ENCODE data around the gene KIR2DL3.
"Not testable (repeated sequence)": the region's sequence is repeated elsewhere in the genome, so short reads cannot be mapped to it uniquely, and the experiment has no call there.

The KIR2DL3 gene

GRCh38 chr19:54764219-54764618, 25.9 kb downstream of the KIR2DL3 start:
- H3K27me3 Mint-ChIP-seq (ENCODE audit: low read depth); H3K9me3 Mint-ChIP-seq; H3K36me3 Mint-ChIP-seq (ENCODE audit: low read depth); H3K4me3 Mint-ChIP-seq; H3K4me1 Mint-ChIP-seq (ENCODE audit: low read depth); DNase-seq (ENCODE audit: low spot score); H3K27ac Mint-ChIP-seq: not testable (repeated sequence)

- not testable (repeated sequence) for H3K4me1 Mint-ChIP-seq (ENCODE audit: low read depth); H3K36me3 Mint-ChIP-seq (ENCODE audit: low read depth); H3K4me3 Mint-ChIP-seq; H3K9me3 Mint-ChIP-seq; H3K27ac Mint-ChIP-seq; DNase-seq (ENCODE audit: low spot score); H3K27me3 Mint-ChIP-seq (ENCODE audit: low read depth)
Observed at GRCh38 chr19:54766464-54766863, 28.2 kb downstream of the KIR2DL3 start.

GRCh38 chr19:54769646-54770045, 31.3 kb downstream of the KIR2DL3 start, which contains the start of gene KIR2DL1:
KIR2DL1 (plus strand) TSS chr19:54769793; CDS start chr19:54769851, 58 bp downstream.
- H3K4me3 Mint-ChIP-seq; DNase-seq (ENCODE audit: low spot score); H3K36me3 Mint-ChIP-seq (ENCODE audit: low read depth); H3K4me1 Mint-ChIP-seq (ENCODE audit: low read depth); H3K27me3 Mint-ChIP-seq (ENCODE audit: low read depth); H3K9me3 Mint-ChIP-seq; H3K27ac Mint-ChIP-seq: not testable (repeated sequence)

- not testable (repeated sequence) for H3K9me3 Mint-ChIP-seq; H3K4me1 Mint-ChIP-seq (ENCODE audit: low read depth); H3K36me3 Mint-ChIP-seq (ENCODE audit: low read depth); DNase-seq (ENCODE audit: low spot score); H3K4me3 Mint-ChIP-seq; H3K27ac Mint-ChIP-seq; H3K27me3 Mint-ChIP-seq (ENCODE audit: low read depth)
Observed at GRCh38 chr19:54770511-54770910, 32.2 kb downstream of the KIR2DL3 start.

- DNase-seq (ENCODE audit: low spot score); H3K27me3 Mint-ChIP-seq (ENCODE audit: low read depth); H3K9me3 Mint-ChIP-seq; H3K36me3 Mint-ChIP-seq (ENCODE audit: low read depth); H3K27ac Mint-ChIP-seq; H3K4me1 Mint-ChIP-seq (ENCODE audit: low read depth); H3K4me3 Mint-ChIP-seq: not testable (repeated sequence)
Observed at GRCh38 chr19:54771018-54771960, 33.0 kb downstream of the KIR2DL3 start.

GRCh38 chr19:54772666-54773065, 34.4 kb downstream of the KIR2DL3 start:
- H3K27me3 Mint-ChIP-seq (ENCODE audit: low read depth); H3K36me3 Mint-ChIP-seq (ENCODE audit: low read depth); H3K4me3 Mint-ChIP-seq; DNase-seq (ENCODE audit: low spot score); H3K27ac Mint-ChIP-seq; H3K9me3 Mint-ChIP-seq; H3K4me1 Mint-ChIP-seq (ENCODE audit: low read depth): not testable (repeated sequence)

GRCh38 chr19:54775095-54775815, 36.9 kb downstream of the KIR2DL3 start:
- H3K27ac Mint-ChIP-seq; H3K27me3 Mint-ChIP-seq (ENCODE audit: low read depth); H3K4me3 Mint-ChIP-seq; H3K36me3 Mint-ChIP-seq (ENCODE audit: low read depth); DNase-seq (ENCODE audit: low spot score); H3K4me1 Mint-ChIP-seq (ENCODE audit: low read depth); H3K9me3 Mint-ChIP-seq: not testable (repeated sequence)

GRCh38 chr19:54775830-54776229, 37.5 kb downstream of the KIR2DL3 start:
- not testable (repeated sequence) for DNase-seq (ENCODE audit: low spot score); H3K27me3 Mint-ChIP-seq (ENCODE audit: low read depth); H3K27ac Mint-ChIP-seq; H3K4me1 Mint-ChIP-seq (ENCODE audit: low read depth); H3K9me3 Mint-ChIP-seq; H3K4me3 Mint-ChIP-seq; H3K36me3 Mint-ChIP-seq (ENCODE audit: low read depth)

- not testable (repeated sequence) for DNase-seq (ENCODE audit: low spot score); H3K4me3 Mint-ChIP-seq; H3K4me1 Mint-ChIP-seq (ENCODE audit: low read depth); H3K27ac Mint-ChIP-seq; H3K27me3 Mint-ChIP-seq (ENCODE audit: low read depth); H3K36me3 Mint-ChIP-seq (ENCODE audit: low read depth); H3K9me3 Mint-ChIP-seq
Observed at GRCh38 chr19:54777851-54778250, 39.5 kb downstream of the KIR2DL3 start.

GRCh38 chr19:54778896-54779295, 40.6 kb downstream of the KIR2DL3 start:
- not testable (repeated sequence) for H3K36me3 Mint-ChIP-seq (ENCODE audit: low read depth); H3K4me3 Mint-ChIP-seq; H3K4me1 Mint-ChIP-seq (ENCODE audit: low read depth); H3K27me3 Mint-ChIP-seq (ENCODE audit: low read depth); DNase-seq (ENCODE audit: low spot score); H3K27ac Mint-ChIP-seq; H3K9me3 Mint-ChIP-seq

- H3K4me3 Mint-ChIP-seq; H3K4me1 Mint-ChIP-seq (ENCODE audit: low read depth); H3K27ac Mint-ChIP-seq; H3K27me3 Mint-ChIP-seq (ENCODE audit: low read depth); H3K36me3 Mint-ChIP-seq (ENCODE audit: low read depth); H3K9me3 Mint-ChIP-seq; DNase-seq (ENCODE audit: low spot score): not testable (repeated sequence)
Observed at GRCh38 chr19:54782916-54783315, 44.6 kb downstream of the KIR2DL3 start.

- H3K4me1 Mint-ChIP-seq (ENCODE audit: low read depth); H3K9me3 Mint-ChIP-seq; H3K4me3 Mint-ChIP-seq; H3K27ac Mint-ChIP-seq; DNase-seq (ENCODE audit: low spot score); H3K36me3 Mint-ChIP-seq (ENCODE audit: low read depth); H3K27me3 Mint-ChIP-seq (ENCODE audit: low read depth): not testable (repeated sequence)
Observed at GRCh38 chr19:54786091-54786723, 47.9 kb downstream of the KIR2DL3 start.

- not testable (repeated sequence) for H3K27ac Mint-ChIP-seq; H3K4me1 Mint-ChIP-seq (ENCODE audit: low read depth); H3K27me3 Mint-ChIP-seq (ENCODE audit: low read depth); H3K4me3 Mint-ChIP-seq; H3K36me3 Mint-ChIP-seq (ENCODE audit: low read depth); DNase-seq (ENCODE audit: low spot score); H3K9me3 Mint-ChIP-seq
Observed at GRCh38 chr19:54788154-54788553, 49.8 kb downstream of the KIR2DL3 start.

GRCh38 chr19:54790711-54791110, 52.4 kb downstream of the KIR2DL3 start:
- Mint-ChIP-seq H3K36me3 (ENCODE audit: low read depth) (no peaks in the 10 kb centered on the region), H3K4me3 (no peak overlapping the region), H3K9me3 (no peaks in the 10 kb centered on the region), H3K27me3 (ENCODE audit: low read depth) (peaks cover 14% of the 10 kb centered on the region), H3K4me1 (ENCODE audit: low read depth) (peaks cover 10% of the 10 kb centered on the region), H3K27ac (no peak overlapping the region)
- no peak for DNase-seq (ENCODE audit: low spot score)
